GM19351 (cell line): ENCODE data around the gene DIP2A.
"Not testable (repeated sequence)": the region's sequence is repeated elsewhere in the genome, so short reads cannot be mapped to it uniquely, and the experiment has no call there.

Experiments used
- ATAC-seq: cut with Tn5 transposase; IDR thresholded peaks from one replicate; pipeline ENCODE4 v1.9.1; 2021; ENCODE audit warnings: mild to moderate bottlenecking, moderate library complexity; ENCODE audit not compliant: unreplicated experiment

The DIP2A gene

GRCh38 chr21:46577786-46578185 lies 119.1 kb downstream of the DIP2A start:
- ATAC-seq = not testable (repeated sequence)

GRCh38 chr21:46579394-46579793 lies 120.7 kb downstream of the DIP2A start:
- not testable (repeated sequence) for ATAC-seq

- no peak for ATAC-seq
Observed at GRCh38 chr21:46581780-46582307, 123.2 kb downstream of the DIP2A start.

- no peak for ATAC-seq
Observed at GRCh38 chr21:46585191-46585953, 126.7 kb downstream of the DIP2A start.

GRCh38 chr21:46594276-46594675 lies 135.6 kb downstream of the DIP2A start:
- ATAC-seq = no peak

GRCh38 chr21:46596201-46596600 lies 137.5 kb downstream of the DIP2A start:
- no peak for ATAC-seq

- ATAC-seq = no peak
Observed at GRCh38 chr21:46597031-46597430, 138.3 kb downstream of the DIP2A start.

- ATAC-seq = no peak
Observed at GRCh38 chr21:46597896-46598343, 139.2 kb downstream of the DIP2A start.

- ATAC-seq = no peak
Observed at GRCh38 chr21:46598581-46599572, 140.2 kb downstream of the DIP2A start.

GRCh38 chr21:46600305-46600704 lies 141.6 kb downstream of the DIP2A start:
- no peak for ATAC-seq

GRCh38 chr21:46600978-46601377 lies 142.3 kb downstream of the DIP2A start:
- no peak for ATAC-seq

- ATAC-seq = no peak
Observed at GRCh38 chr21:46603228-46603627, 144.5 kb downstream of the DIP2A start.

- ATAC-seq = no peak
Observed at GRCh38 chr21:46604329-46604974, 145.8 kb downstream of the DIP2A start.

GRCh38 chr21:46604975-46605766 lies 146.5 kb downstream of the DIP2A start, which contains the start of gene S100B:
S100B (minus strand) TSS chr21:46605082; CDS start chr21:46602415, 2,667 bp downstream.
- ATAC-seq = no peak

- no peak for ATAC-seq
Observed at GRCh38 chr21:46605767-46606426, 147.2 kb downstream of the DIP2A start.

GRCh38 chr21:46606427-46606813 lies 147.7 kb downstream of the DIP2A start:
- no peak for ATAC-seq

- no peak for ATAC-seq
Observed at GRCh38 chr21:46607636-46608035, 148.9 kb downstream of the DIP2A start.

- ATAC-seq = peak; percentile 53
Observed at GRCh38 chr21:46608672-46609111, 150.0 kb downstream of the DIP2A start.

- no peak for ATAC-seq
Observed at GRCh38 chr21:46610018-46610701, 151.5 kb downstream of the DIP2A start.
